ENCODE measurements around the gene STON1.
"Not testable (repeated sequence)": the region's sequence is repeated elsewhere in the genome, so short reads cannot be mapped to it uniquely, and the experiment has no call there.

STON1 gene

DNA sequence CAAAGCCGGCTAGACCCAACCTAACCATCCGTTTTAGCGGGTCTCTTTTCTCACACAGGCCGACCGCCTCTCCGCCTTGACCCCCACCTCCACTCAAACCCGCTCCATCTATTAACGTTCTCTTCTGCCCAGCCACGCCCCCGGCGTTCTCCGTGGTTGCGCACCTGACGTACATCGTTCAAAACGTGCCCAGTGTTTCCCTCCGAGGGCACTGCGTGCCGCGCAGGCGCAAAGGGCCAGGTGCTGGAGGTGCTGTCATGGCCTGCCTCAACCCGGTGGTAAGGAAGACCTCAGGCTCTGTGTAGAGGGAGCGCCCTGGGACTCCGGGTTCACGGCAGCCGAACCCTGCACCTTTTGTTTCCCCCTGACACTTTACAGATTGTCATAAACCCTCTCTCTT is 87.7 kb downstream of the STON1 start, which contains the start of gene GTF2A1L:
Gene GTF2A1L (plus strand): TSS at position 239 of the 400 bp plus-strand sequence. CDS start 19 bp downstream, at position 258.
- DNase-seq (ENCODE audit: low read depth in 3 of 3), result no peak

DNA sequence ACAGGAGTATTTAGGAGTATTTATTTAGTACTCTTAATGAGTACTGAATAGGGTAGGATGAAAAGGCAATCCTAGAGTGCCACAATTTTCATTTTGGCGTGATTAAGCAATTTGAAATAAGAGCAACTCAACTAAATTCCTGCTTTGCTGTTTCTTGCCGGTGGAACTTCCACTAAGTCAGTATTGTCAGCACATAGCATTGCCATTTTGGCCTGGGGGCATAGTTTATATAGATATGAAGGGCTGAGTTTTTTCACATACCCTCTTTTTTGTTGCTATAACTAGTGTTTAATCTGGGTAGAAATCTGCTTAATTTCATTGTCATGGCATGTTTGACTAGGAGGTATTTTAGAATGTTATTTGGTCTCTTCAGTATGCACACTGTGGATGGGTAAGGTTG is 89.6 kb downstream of the STON1 start:
- no peak for DNase-seq (ENCODE audit: low read depth in 3 of 3)

DNA sequence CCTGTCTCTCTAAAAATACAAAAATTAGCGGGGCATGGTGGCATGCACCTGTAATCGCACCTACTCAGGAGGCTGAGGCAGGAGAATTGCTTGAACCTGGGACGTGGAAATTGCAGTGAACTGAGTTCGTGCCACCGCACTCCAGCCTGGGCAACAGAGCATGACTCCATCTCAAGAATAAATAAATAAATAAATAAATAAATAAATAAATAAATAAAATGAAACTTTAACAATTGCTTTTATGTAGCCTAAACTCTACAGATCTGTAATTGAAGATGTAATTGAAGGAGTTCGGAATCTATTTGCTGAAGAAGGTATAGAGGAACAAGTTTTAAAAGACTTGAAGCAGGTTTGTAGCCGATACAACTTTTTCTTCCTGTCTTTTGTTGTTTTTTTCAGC is 90.7 kb downstream of the STON1 start:
- DNase-seq (ENCODE audit: low read depth in 3 of 3), result no peak

DNA sequence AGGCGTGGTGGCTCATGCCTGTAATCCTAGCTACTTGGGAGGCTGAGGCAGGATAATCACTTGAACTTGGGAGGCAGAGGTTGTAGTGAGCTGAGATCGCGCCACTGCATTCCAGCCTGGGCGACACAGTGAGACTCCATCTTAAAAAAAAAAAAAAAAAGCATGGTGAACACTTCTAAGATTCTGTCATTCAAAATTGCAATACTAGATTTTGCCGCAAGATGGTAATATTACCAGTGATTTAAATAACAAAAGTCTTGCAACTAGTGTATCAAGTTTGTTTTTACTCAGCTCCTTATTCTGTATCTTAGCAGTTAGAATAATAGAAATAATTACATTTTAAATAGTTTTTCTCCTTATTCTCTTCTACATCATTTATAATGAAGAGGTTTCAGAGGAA is 92.7 kb downstream of the STON1 start:
- not testable (repeated sequence) for DNase-seq (ENCODE audit: low read depth in 3 of 3)

DNA sequence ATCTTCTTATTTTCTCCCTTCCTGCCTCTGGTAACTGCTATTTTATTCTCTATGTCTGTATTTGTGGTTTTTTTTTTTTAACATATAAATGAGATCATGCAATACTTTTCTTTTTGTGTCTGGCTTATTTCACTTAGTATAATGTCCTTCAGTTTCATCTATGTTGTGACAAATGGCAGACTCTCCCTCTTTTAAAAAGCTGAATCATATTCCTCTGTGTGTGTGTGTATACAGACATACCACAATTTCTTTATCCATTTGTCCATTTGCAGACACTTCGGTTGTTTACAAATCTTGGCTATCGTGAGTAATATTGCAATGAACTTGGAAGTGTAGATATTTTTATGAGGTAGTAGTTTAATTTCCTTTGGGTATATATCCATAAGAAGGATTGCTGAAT is 94.7 kb downstream of the STON1 start:
- no peak for DNase-seq (ENCODE audit: low read depth in 3 of 3)

DNA sequence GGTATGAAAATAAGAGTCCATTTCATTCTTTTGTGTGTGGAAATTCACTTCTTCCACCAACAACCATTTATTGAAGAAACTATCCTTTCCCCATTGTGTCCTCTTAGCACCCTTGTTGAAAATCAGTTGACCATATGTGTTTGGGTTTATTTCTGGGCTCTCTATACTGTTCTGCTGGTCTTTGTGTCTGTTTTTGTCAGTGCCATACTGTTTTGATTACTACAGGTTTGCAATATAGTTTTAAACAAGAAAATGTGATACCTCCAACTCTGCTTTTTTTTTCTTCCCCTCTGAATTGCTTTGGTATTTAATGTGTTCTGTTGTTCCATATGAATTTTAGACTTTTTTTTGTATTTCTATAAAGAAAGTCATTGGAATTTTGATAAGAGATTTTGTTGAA is 96.1 kb downstream of the STON1 start:
- no peak for DNase-seq (ENCODE audit: low read depth in 3 of 3)

DNA sequence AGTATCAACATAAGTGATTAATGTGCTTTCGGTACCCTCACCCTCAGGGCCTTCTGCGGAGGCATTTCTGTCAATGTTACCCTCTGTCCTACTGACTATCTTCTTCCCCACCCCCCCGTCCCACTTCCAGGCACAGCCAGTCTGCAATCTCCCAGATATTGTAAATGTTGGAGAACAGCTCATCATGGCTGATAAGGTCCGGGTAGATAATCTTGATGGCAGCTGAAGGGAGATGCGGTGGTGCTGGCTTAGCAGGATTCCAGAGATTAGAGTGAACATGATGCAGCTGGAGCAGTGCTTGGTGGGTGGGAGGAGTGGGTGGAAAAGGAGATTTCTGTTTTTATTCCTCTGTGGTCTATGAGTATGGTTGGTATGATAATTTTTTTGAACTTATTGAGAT is 103.2 kb downstream of the STON1 start:
- DNase-seq (ENCODE audit: low read depth in 3 of 3), result no peak

DNA sequence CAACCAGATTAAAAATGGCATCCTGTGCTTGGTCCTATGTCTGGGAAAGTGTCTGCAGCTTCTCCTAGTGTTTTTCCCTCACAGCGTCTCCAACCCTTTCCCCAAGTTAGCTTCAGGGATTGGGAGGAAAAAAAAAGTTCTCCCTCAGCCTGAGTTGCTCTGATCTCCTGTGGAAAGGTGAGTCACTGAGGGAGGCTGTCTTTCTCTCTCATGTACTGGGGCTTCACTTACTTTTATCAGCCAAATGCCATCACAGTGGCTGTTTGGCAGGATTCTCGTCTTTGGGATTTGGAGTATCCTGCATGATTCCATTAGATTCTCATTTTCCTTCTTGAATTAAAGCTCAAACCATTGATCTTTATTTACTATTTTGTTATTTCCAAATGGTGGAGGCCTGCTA is 105.8 kb downstream of the STON1 start:
- DNase-seq (ENCODE audit: low read depth in 3 of 3), result no peak

DNA sequence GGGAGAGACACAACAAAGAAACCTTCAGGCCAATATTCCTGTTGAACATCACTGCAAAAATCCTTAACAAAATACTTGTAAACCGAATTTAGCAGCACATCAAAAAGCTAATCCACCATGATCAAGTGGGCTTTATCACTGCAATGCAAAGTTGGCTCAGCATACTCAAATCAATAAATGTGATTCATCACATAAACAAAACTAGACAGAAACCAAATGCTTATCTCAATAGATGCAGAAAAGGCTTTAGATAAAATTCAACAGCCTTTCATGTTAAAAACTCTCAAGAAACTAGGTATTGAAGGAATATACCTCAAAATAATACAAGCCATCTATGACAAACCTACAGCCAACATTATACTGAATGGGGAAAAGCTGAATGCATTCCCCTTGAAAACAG is 108.3 kb downstream of the STON1 start:
- DNase-seq (ENCODE audit: low read depth in 3 of 3), result no peak
